ENCODE results near the gene CFLAR.
"Not testable (repeated sequence)": the region's sequence is repeated elsewhere in the genome, so short reads cannot be mapped to it uniquely, and the experiment has no call there.

The CFLAR gene

GRCh38 chr2:201183365-201183727, 67.4 kb downstream of the CFLAR start:
- DNase-seq (ENCODE audit: low read depth): no peak

DNA sequence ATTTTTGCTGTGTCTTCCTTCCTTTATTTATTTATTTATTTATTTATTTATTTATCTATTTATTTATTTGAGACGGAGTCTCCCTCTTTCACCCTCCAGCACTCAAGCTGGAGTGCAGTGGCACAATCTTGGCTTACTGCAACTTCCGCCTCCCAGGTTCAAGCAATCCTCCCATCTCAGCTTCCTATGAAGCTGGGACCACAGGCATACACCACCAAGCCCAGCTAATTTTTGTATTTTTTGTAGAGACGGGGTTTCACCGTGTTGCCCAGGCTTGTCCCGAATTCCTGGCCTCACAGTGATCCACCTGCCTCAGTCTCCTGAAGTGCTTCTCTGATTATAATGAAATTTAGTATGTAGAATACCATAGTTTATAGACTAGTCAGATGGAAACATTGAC, 67.9 kb downstream of the CFLAR start:
- DNase-seq (ENCODE audit: low read depth): not testable (repeated sequence)

DNA sequence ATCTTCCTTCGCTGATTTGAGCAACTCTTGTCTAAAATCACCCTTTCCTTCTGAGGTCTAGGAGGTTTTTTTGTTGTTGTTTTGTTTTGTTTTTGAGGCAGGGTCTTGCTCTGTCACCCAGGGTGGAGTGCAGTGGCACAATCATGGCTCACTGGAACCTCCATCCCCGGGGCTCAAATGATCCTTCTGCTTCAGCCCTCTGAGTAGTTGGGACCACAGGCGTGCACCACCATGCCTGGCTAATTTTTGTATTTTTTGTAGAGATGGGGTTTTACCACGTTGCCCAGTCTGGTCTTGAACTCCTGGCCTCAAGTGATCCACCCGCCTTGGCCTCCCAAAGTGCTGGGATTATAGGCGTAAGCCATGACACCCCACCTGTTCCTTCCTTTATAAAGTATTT, 68.3 kb downstream of the CFLAR start:
- DNase-seq (ENCODE audit: low read depth): not testable (repeated sequence)

DNA sequence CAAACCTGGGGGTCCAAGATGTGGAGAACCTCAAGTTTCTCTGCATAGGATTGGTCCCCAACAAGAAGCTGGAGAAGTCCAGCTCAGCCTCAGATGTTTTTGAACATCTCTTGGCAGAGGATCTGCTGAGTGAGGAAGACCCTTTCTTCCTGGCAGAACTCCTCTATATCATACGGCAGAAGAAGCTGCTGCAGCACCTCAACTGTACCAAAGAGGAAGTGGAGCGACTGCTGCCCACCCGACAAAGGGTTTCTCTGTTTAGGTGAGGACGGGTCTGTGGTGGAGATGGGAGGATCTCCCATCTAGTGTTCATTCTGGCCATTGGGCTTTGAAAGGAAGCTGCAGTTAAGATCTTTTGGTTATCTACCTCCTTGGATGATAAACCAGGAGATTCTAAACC, 69.9 kb downstream of the CFLAR start:
- no peak for DNase-seq (ENCODE audit: low read depth)

DNA sequence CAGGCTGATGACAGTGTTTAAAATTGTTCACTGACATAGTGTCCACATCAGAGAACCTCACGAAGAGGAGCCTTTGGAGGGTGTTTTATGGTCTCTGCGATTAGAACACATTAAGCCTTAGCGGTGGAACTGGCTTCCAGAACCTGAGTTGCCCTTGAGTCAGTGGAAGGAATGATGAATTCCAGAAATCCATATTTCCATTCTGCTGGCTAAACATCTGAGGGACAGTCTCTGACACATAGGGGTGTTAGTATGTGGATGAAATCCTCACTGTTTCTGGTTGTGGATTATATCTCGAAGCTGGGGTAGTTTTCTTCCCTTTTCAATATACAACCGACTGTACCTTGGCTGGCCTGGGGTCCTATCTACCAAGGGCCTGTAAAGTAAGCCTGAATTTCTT, 71.0 kb downstream of the CFLAR start:
- no peak for DNase-seq (ENCODE audit: low read depth)

DNA sequence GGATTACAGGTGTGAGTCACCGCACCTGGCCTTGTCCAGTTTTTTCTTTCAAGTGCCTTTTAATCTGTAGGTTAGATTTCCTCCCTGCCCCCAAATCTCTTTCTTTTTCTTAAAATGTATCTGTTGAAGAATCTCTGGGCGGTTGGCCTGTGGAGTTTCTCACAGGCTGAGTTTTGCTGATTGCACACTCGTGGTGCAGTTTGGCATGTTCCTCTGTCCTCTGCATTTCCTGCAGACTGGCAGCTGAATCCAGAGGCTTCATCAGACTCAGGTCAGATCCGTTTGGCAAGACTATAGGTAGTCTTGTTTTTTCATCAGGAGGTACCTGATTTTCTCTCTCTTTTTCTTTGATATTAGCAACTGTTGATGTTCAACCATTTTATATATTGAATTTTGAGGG, 72.5 kb downstream of the CFLAR start:
- no peak for DNase-seq (ENCODE audit: low read depth)

GRCh38 chr2:201191132-201191875, 75.3 kb downstream of the CFLAR start:
- no peak for DNase-seq (ENCODE audit: low read depth)

DNA sequence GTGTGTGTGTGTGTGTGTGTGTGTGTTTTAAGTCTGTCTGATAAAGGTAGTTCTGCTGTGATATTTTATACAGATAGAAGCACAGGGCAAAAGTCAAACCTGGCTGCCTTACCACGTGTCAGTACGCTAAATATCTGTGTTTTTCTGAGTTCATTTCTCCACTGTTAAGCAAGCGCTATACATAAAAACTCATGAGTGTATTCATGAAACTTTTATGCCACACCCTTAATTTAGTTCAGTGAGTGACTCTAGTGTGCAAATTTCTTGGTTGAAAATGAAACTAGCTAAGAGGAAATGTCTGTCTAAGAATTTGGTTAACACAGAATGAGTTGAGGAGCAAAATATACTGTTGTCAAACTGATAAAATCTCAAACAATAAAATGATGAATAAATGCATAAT, 78.1 kb downstream of the CFLAR start:
- DNase-seq (ENCODE audit: low read depth): no peak

DNA sequence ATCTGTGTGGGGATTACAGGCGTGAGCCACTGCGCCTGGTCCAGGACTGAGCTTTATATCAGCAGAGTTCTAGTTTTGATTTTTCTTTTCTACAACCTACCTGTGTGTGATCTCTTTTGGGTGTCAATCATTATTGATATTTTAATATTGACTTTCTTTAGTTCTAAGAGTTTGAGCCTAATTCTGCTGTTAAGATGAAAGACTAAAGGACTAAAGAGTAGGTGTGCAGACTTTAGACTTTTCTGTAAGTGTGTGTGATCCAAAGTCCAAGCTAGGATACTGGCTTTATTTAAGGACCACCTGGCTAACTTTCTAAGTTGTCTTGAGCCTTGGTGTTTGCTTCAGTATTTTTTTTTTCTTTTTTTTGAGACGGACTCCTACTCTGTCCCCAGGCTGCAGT, 79.4 kb downstream of the CFLAR start:
- DNase-seq (ENCODE audit: low read depth): no peak

DNA sequence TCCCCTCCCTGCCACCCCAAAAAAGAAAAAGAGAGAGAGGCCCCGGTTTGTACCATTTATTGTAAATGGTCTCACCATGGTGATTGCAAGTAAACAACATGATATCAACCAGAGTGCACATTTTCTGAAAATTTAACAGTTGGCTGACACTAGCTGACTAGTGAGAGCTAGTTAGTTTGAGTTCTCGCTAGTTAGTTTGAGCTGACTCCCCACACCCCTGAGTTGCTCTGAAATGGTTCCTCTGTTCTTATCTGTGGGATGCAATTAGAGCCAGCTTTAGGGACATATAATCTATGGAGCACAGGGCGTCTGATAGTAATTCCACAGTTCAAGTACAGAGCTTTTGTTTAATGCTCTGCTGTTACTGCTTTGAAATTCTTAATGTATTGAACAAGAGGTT, 80.0 kb downstream of the CFLAR start:
- DNase-seq (ENCODE audit: low read depth): no peak

DNA sequence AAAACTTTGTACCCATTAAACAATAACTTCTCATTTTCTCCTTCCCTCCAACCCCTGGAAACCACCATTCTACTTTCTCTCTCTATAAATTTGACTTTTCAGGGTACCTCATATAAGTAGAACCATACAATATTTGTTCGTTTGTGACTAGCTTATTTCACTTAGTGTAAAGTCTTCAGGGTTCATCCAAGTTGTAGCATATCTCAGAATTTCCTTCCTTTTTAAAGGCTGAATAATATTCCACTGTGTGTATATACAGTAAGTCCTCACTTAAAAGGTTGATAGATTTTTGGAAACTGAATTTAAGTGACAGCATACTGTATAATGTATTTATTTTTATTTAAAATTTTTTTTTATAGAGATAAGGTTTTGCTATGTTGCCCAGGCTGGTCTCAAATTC, 80.8 kb downstream of the CFLAR start:
- no peak for DNase-seq (ENCODE audit: low read depth)

DNA sequence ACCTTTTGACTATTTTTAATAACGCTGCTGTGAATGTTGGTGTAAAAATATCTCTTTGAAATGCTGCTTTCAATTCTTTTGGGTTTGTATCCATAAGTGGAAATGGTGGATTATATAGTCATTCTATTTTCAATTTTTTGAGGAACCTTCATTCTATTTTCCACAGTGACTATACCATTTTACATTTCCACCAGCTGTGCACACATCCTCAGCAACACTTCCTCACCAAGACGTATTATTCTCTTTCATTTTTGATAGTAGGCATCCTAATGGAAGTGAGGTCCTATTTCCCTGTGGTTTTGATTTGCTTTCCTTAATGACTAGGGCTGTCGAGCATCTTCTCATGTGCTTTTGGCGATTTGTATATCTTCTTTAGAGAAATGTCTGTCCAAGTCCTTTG, 81.8 kb downstream of the CFLAR start:
- DNase-seq (ENCODE audit: low read depth): no peak

- no peak for DNase-seq (ENCODE audit: low read depth)
These were observed 83.9 kb downstream of the CFLAR start for GRCh38 chr2:201199847-201200246.

DNA sequence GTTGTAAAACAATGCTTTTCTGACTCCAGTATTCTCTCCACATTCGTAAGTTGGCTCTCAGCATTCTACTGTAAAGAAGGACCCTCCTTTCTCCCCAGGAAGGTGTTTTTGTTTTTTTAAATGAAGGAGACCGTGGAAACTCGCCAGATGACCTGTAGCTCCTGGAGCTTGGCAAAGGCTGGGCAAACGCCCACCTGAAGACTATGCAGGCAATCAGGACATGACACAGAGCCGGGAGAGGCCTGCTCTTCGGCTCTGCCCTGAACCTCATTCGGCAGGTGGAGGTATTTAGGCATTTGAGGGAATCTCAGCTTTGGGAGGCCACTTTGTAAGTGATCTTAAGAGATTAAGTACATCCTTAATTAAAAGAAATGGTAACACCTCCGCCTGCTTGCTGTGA, 84.4 kb downstream of the CFLAR start:
- no peak for DNase-seq (ENCODE audit: low read depth)

- no peak for DNase-seq (ENCODE audit: low read depth)
These were observed 85.4 kb downstream of the CFLAR start for GRCh38 chr2:201201371-201201770.

DNA sequence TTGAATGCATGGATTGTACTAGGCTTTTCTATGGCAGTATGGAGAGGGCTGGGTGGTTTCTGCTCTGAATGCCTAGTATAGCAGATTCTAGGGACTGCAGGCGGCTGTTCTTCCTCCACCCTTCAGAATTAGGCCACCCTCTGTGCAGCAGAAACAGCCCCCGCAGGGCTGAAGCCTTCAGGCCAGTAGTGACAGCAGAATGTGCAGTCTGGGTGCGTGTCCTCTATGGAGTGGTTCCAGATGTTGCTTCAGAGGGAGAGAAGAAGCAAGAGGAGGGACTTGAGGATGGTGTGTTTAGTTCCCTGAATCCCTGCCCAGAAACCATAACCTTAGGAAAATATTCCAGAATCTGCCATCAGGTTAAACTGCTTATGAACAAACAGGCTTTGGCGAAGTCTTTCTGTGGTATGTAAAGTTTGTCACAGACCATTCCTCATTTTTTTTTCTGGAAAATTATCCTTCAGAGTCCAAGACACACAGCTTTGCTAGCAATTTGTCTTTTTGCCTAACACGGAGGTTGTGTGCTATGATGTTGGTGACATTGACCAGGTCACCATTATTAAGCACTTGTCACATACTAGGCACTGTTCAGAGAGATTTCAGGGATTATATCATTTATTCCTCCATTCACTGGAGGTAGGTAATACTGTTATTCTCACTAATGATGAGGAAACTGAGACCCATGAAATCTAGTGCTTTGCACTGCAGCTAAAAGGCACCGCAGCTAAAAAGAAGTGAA, 88.1 kb downstream of the CFLAR start:
- no peak for DNase-seq (ENCODE audit: low read depth)

- DNase-seq (ENCODE audit: low read depth): no peak
These were observed 88.9 kb downstream of the CFLAR start for GRCh38 chr2:201204655-201205514.

DNA sequence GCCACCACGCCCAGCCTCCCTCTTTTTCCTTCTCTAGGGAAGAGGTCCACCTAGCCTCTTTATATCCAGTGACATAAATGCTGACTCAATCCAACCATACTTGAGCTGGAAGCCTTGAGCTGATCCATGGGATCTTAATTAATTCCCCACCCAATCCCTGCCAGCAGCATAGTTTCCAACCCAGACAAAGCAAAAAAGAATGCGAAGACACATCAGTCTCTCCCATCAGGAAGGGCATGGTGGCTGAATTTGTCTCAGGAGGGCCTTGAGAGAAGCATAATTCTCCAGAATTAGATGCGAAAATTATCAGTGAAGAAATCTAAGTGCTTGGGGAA, 89.5 kb downstream of the CFLAR start:
- no peak for DNase-seq (ENCODE audit: low read depth)

- no peak for DNase-seq (ENCODE audit: low read depth)
These were observed 92.7 kb downstream of the CFLAR start for GRCh38 chr2:201208563-201209252.

GRCh38 chr2:201215963-201216362, 100.0 kb downstream of the CFLAR start:
- no peak for DNase-seq (ENCODE audit: low read depth)

DNA sequence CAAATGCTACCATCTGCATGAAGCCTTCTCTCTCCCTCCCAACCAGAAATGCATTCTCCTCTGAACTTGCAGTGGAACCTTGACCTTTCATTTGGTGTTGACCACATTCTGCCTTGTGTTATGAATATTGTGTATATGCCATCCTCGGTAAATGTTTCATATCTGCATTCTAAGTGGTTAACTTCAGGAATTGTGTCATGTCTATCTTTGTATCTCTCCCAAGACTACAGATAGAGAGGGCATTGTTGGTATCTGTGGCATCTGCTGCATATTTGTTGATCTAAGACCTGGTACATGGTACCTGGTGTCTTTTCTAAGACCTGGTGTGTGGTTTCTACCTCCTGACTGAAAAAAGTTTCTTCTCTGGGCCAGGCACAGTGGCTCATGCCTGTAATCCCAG, 101.0 kb downstream of the CFLAR start:
- no peak for DNase-seq (ENCODE audit: low read depth)

- DNase-seq (ENCODE audit: low read depth): no peak
These were observed 102.8 kb downstream of the CFLAR start for GRCh38 chr2:201218780-201219179.
